Activated CD8-positive, alpha-beta T cell treated with anti-CD3 and anti-CD28 coated beads for 36 hours (primary cell): ENCODE data around the gene CYP27C1. TPM values are rescaled to one million over a fixed set of nuclear protein-coding genes. Genes with fewer than 3 reads are reported as not detected.

Source experiments
- ATAC-seq: fragments of 200-7000 bp; cut with Tn5 transposase; one replicate; pipeline ENCODE4 v1.10.0; 2021; ENCODE audit warnings: mild to moderate bottlenecking, moderate library complexity
- CTCF ChIA-PET: fragments of 350-600 bp; sonication (Branson Sonifier 250); formaldehyde crosslinking; loops from one replicate; lab custom pipeline; 2021; ENCODE audit warnings: antibody characterized with exemption; lab: Charles Lee
- POLR2A ChIA-PET: fragments of 350-600 bp; sonication (Branson Sonifier 250); formaldehyde crosslinking; loops from one replicate; lab custom pipeline; 2021; ENCODE audit warnings: antibody characterized with exemption; lab: Charles Lee
- DNase-seq: peaks from one replicate; pipeline ENCODE4 v3.0.0-alpha.2; 2020
- H3K27ac Mint-ChIP-seq: one replicate; pipeline ENCODE4 v1.8.0; 2021; ENCODE audit warnings: mild to moderate bottlenecking, mixed read lengths
- H3K27me3 Mint-ChIP-seq: one replicate; pipeline ENCODE4 v1.8.0; 2021; ENCODE audit warnings: mixed read lengths
- H3K36me3 Mint-ChIP-seq: one replicate; pipeline ENCODE4 v1.8.0; 2021; ENCODE audit warnings: low read depth, mixed read lengths
- H3K4me1 Mint-ChIP-seq: one replicate; pipeline ENCODE4 v1.8.0; 2021; ENCODE audit warnings: low read depth, mixed read lengths
- H3K4me3 Mint-ChIP-seq: one replicate; pipeline ENCODE4 v1.8.0; 2021; ENCODE audit warnings: mild to moderate bottlenecking, moderate library complexity, mixed read lengths
- H3K9me3 Mint-ChIP-seq: one replicate; pipeline ENCODE4 v1.8.0; 2021; ENCODE audit warnings: mixed read lengths
- intact Hi-C: fragments of 100-400 bp; cut with micrococcal nuclease; formaldehyde crosslinking; loops from one replicate; pipeline ENCODE4 v1.10.0; 2022
- total RNA-seq, 2 experiments: library from RNA; stranded (reverse); gene quantifications; one replicate each; pipeline ENCODE4 v1.2.3, GENCODE V29; 2021
- TF ChIP-seq, protein P1 (sequence below): fragments of 200-600 bp; IDR thresholded peaks from one replicate; pipeline ENCODE4 v1.8.0; 2022; ENCODE audit warnings: antibody characterized with exemption, mild to moderate bottlenecking

The CYP27C1 gene
- total RNA-seq, 2 experiments from 2014 or later, result not detected

DNA sequence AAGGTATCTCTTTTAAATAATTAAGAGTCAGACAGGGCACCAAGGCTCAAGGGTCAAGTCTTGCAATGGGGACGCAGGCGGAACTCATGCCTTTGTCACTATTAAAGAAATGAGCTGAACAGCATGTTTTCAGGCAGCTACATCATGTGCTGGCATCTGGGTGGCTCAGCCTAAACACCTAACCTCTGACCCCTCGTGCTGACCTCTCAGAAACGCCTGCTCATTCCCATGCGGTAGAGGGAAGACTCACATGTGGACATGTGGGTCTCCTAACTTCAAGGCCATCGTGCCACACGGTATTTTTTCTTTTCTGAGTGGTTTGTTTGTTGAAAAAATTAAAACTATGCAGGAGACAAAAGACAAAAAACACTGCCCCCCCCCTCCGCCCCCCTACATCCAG, 31.3 kb downstream of the CYP27C1 start:
- DNase-seq (no peak), ATAC-seq (no peak)
- H3K4me1 Mint-ChIP-seq, result peaks cover 4% of the 10 kb centered on the region
- ChIA-PET CTCF (interaction anchor here (1.0 kb wide), 1 partner anchor 9 kb away, joined by 3 read pairs; no protein-coding TSS in a partner anchor), POLR2A (no interaction called here)
- TF ChIP-seq, protein P1, sequence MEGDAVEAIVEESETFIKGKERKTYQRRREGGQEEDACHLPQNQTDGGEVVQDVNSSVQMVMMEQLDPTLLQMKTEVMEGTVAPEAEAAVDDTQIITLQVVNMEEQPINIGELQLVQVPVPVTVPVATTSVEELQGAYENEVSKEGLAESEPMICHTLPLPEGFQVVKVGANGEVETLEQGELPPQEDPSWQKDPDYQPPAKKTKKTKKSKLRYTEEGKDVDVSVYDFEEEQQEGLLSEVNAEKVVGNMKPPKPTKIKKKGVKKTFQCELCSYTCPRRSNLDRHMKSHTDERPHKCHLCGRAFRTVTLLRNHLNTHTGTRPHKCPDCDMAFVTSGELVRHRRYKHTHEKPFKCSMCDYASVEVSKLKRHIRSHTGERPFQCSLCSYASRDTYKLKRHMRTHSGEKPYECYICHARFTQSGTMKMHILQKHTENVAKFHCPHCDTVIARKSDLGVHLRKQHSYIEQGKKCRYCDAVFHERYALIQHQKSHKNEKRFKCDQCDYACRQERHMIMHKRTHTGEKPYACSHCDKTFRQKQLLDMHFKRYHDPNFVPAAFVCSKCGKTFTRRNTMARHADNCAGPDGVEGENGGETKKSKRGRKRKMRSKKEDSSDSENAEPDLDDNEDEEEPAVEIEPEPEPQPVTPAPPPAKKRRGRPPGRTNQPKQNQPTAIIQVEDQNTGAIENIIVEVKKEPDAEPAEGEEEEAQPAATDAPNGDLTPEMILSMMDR, result no peak
- H3K27ac Mint-ChIP-seq, result no peak overlapping the region
- H3K4me3 Mint-ChIP-seq, result no peak overlapping the region
- H3K36me3 Mint-ChIP-seq, result no peaks in the 10 kb centered on the region
- intact Hi-C loops, result no loop called here
- peaks cover 13% of the 10 kb centered on the region for H3K27me3 Mint-ChIP-seq
- H3K9me3 Mint-ChIP-seq, result peaks cover 5% of the 10 kb centered on the region

DNA sequence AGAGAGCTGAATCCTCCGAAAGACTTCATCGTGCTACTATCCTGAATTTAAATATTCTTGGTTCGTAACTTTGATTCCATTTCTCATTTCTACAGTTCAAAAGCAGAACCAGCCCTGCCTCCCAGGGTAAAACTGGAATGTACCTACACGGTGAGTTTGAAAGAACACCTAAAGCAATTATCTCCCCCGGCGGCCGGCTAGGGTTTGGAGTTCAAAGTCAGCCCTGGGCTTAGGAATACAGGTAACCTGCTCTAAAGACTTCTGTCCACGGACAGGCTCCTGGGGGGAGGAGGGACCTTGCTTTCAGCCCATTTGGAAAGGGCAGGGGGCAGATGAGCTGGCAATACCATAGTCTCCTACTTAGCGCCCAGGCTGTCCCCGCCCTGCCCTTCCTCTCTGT, 32.3 kb downstream of the CYP27C1 start:
- Mint-ChIP-seq H3K4me1 (peaks cover 4% of the 10 kb centered on the region), H3K27ac (no peak overlapping the region), H3K36me3 (no peaks in the 10 kb centered on the region), H3K9me3 (peaks cover 5% of the 10 kb centered on the region), H3K27me3 (peaks cover 13% of the 10 kb centered on the region), H3K4me3 (no peak overlapping the region)
- DNase-seq, result no peak
- ATAC-seq, result no peak
- intact Hi-C loops, result no loop called here
- TF ChIP-seq, protein P1, result no peak
- POLR2A ChIA-PET, result no interaction called here
- CTCF ChIA-PET, result interaction anchor here (1.3 to 1.4 kb wide), 2 partner anchors 10 to 16 kb away, joined by 4 read pairs; no protein-coding TSS in a partner anchor

DNA sequence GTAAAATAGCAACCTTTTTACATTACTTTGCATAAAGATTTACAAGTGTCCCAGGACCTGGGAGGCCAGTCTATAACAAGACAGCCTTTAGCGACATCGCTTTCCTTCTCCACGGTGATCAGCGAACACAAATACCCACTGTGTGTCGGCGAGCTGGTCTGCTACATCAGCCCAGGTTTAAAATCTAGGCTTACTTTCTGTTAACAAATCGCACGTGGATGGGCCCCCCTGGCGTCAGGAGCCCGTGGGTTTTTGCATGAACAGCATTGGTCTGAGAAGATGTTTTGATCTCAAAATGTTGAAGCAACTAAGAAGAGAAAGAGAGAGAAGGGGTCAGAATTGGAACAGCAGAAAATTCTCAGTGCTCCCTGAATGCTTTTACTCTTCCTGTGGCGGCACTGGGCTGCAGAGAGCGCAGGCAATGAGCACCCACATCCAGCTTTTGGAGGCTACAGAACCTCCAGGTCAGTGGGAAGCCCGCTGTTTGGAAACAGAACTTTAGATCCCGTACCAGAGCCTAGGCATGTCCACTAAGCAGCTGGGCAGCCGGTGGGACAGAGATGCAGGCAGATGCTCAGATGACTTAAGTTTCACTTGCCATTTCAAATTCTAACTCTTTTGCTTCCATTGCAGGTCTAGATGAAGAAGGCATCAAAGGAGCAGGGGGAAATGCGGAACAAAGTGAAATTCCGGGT, 32.9 kb downstream of the CYP27C1 start:
- no peak overlapping the region for H3K27ac Mint-ChIP-seq

DNA sequence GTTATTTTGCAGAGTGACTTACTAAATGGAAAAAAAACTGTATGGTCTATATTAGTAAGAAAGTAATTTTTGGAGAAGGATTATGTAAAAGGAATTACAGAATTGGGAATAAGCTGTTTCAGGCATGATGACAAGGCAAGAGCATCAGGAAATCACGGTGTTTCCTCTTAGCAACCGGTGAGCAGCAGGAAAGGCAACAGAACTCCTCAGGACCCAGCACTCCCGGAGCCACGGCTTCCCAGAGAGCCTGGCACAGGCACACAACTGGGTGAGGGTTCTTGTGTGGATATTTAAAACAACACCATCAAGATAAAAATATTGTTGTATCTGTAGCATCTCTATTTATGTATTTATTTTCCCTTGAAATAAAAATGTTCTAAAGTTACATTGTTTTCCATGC, 34.4 kb downstream of the CYP27C1 start:
- intact Hi-C loops, result no loop called here
- ATAC-seq (no peak), DNase-seq (no peak)
- Mint-ChIP-seq H3K36me3 (no peaks in the 10 kb centered on the region), H3K27me3 (peaks cover 13% of the 10 kb centered on the region), H3K4me1 (peaks cover 4% of the 10 kb centered on the region), H3K27ac (no peak overlapping the region), H3K9me3 (peaks cover 6% of the 10 kb centered on the region), H3K4me3 (no peak overlapping the region)
- CTCF ChIA-PET, result no interaction called here
- POLR2A ChIA-PET, result interaction anchor here (1.4 kb wide), 1 partner anchor 11 kb away, joined by 4 read pairs; no protein-coding TSS in a partner anchor
- TF ChIP-seq, protein P1, result no peak

More for the DNA sequence above, 32.9 kb downstream of the CYP27C1 start:
- TF ChIP-seq, protein P1, result no peak
- no peak for DNase-seq
- no peaks in the 10 kb centered on the region for H3K36me3 Mint-ChIP-seq
- ChIA-PET POLR2A (no interaction called here), CTCF (interaction anchor here (0.8 to 1.4 kb wide), 3 partner anchors 10 to 15 kb away, joined by 3 to 4 read pairs (median 4); no protein-coding TSS in a partner anchor)
- peaks cover 5% of the 10 kb centered on the region for H3K9me3 Mint-ChIP-seq
- intact Hi-C loops, result no loop called here
- H3K4me1 Mint-ChIP-seq, result peaks cover 4% of the 10 kb centered on the region
- peaks cover 13% of the 10 kb centered on the region for H3K27me3 Mint-ChIP-seq
- H3K4me3 Mint-ChIP-seq, result no peak overlapping the region
- no peak for ATAC-seq

DNA sequence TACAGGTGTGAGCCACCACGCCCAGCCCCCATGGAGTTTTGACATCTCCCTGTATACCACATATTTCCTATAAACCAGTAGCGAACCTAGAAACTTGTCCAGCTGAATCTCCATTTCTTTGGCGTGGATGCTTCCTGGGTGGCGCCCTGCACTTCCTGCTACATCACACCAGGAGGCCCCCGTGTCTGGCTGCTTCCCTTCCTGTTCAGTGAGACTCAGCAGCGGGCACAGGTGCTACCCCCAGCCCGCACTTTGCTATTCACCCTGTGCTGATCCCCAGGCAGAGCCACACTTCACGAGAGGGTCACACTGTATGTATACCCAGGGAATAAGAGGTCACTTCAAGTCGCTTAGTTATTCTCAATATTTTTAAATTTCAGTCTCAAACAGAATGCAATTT, 35.0 kb downstream of the CYP27C1 start:
- intact Hi-C loops, result no loop called here
- TF ChIP-seq, protein P1, result peak; percentile 24

More for the DNA sequence above, 35.0 kb downstream of the CYP27C1 start:
- POLR2A ChIA-PET, result no interaction called here
- peaks cover 9% of the 10 kb centered on the region for H3K9me3 Mint-ChIP-seq
- DNase-seq (peak; percentile 38), ATAC-seq (peak; percentile 66)
- peaks cover 13% of the 10 kb centered on the region for H3K27me3 Mint-ChIP-seq
- no peak overlapping the region for H3K27ac Mint-ChIP-seq
- CTCF ChIA-PET, result interaction anchor here (1.9 kb wide), 1 partner anchor 12 kb away, joined by 5 read pairs; no protein-coding TSS in a partner anchor
- no peaks in the 10 kb centered on the region for H3K36me3 Mint-ChIP-seq
- no peak overlapping the region for H3K4me3 Mint-ChIP-seq
- peaks cover 4% of the 10 kb centered on the region for H3K4me1 Mint-ChIP-seq
